Epidermal melanocyte (primary cell): Measurements from ENCODE around the gene VPS39.

Experiments
- DNase-seq: peaks from one replicate; pipeline ENCODE4 v3.0.0; 2011; ENCODE audit warnings: low spot score; ENCODE audit not compliant: insufficient read length

Gene VPS39

DNA sequence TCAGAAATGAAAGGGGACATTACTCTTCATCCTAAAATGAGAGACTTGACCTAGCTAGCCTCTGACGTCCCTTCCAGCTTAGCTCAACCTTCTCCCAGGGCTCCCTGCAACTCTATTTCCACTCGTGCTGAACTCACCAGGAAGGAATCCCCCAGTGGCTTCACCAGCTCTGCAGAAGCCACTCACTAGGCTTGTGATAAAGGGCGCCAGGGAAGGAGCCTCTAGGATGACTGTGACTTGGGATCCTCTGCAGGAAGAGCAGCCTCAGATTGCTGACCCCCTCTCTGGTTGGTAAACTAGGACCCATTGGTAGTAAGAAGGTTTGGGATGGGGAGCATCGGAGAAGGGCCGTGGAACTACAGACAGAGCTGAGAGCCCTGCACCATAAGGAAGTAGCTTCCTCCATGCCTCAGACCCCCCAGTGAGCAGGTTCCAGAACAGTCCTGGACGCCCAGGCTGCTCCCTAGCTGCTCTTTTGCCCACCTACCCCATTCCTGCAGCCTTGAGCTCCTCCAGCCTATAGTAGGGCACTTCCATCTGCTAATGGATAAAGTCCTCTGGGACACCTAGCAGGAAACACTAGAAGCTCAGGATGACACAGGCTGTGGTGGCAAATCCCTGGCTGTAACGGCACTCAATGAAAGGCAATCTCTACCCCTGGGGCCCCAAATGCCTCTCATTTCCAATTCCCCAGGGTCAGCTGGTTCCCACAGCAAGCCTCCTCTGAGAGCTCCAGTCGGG lies 77.7 kb downstream of the VPS39 start:
- no peak for DNase-seq

DNA sequence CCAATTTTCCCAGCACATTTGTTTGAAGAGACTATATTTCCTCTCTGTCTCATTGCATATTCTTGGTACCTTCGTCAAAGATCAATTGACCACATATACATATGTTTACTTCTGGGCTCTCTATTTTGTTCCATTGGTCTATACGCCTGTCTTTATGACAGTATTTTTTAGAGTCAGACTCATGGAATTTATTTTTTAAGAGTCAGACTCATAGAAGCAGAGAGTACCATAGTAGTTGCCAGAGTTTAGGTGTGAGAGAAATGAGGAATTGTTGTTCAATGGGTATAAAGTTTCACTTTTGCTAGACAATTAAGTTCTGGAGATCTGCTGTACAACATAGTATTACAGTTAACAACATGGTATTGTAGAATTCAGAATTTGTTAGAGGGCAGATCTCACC lies 78.7 kb downstream of the VPS39 start:
- DNase-seq, result no peak

DNA sequence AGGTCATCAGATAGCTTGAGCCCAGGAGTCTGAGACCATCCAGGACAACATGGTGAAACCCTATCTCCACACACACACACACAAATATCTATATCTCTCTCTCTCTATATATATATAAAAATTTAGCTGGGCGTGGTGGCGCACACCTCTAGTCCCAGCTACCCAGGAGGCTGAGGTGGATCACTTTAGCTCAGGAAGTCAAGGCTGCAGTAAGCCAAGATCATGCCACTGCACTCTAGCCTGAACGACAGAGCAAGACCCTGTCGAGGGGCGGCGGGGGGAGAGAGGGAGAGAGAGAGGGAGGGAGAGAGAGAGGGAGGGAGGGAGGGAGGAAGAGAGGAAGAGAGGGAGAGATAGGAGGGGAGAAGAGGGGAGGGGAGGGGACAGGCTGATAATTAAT lies 79.6 kb downstream of the VPS39 start:
- no peak for DNase-seq

DNA sequence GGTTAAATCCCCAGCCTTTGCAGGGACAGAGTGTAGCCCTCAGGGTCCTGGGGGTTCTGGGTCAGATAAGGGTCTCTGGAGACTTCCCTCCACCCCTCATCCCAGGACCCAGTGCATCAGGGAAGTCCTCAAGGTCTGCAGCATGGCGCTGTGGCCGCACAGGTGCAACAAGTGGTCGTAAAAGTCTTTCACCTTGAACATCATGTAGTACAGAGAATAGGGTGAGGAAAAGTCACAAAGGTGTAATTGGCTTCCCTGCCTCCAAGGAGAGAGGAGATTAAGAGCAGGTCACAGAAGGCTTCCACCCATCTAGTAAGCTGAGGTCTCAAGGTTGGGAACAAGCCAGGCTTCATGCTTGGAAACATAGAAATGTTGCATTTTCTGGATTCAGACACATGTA lies 84.6 kb downstream of the VPS39 start:
- DNase-seq, result no peak

DNA sequence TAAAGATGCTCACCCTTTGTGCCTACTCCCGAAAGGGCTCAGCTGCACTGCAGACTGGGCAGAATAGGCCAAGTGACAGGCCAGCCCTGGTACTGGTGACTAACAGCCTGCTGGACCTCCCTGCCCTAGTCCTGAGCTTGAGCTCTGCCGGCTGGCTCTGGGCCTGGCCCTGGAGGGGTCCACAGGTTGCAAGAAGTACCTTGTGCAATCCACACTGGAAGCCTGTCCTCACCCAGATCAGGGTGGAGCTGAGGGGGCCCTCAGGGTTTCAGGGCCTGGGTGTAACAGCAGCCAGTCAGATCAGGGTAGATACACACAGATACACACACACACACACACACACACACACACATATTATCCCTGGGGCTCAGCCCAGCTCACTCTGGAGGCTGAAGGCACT lies 86.4 kb downstream of the VPS39 start:
- DNase-seq, result no peak

DNA sequence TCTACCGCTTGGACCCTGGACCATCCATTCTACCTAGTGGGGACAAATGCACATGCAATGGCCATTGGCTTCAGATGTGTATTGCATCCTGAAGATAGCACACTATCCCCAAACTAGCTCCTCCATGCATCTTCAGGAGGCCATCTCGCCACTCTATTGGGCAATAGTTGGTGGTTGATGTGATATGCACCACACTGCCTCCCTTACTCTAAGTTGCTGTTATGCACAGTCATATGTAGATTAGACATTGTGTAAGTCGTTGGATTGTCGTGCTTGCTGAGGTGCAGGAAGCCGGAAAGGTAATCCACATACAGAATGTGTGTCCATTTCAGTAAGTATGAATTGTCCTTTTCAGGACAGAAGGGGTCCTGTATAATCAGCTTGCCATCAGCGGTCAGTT lies 87.1 kb downstream of the VPS39 start:
- DNase-seq, result no peak

DNA sequence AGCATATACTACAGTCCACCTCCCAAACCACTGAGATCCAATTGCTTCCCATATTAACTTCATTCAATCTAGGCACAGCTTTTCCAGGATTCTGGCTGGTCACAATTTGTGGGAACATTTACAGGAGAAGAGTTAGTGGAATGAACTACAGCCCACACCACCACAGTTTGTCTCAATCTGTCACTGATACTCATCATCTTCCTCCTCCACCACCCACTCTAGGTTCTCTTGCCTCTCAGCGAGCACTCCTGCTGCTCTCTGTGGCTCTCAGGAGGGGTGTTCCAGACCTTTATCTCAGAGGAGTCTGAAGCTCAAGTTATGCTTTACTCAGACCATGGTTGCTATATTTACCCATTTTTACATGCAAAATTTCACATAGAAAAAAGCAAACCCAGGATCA lies 87.8 kb downstream of the VPS39 start:
- no peak for DNase-seq

DNA sequence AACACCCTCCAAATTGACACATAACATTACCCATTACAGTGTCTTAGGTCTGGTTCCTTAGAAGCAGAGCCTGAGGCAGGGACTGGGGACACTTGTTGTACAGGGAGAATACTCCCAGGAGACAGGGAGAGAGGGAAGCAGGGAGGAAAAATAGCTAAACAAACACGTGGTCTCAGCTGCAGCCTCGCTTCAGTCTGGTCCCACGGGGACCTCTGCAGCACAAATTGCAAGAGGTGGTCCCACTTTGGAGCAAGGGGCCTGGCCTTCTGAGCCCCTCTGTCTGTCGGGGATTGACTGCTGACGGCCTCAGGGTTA lies 88.7 kb downstream of the VPS39 start:
- DNase-seq, result no peak

DNA sequence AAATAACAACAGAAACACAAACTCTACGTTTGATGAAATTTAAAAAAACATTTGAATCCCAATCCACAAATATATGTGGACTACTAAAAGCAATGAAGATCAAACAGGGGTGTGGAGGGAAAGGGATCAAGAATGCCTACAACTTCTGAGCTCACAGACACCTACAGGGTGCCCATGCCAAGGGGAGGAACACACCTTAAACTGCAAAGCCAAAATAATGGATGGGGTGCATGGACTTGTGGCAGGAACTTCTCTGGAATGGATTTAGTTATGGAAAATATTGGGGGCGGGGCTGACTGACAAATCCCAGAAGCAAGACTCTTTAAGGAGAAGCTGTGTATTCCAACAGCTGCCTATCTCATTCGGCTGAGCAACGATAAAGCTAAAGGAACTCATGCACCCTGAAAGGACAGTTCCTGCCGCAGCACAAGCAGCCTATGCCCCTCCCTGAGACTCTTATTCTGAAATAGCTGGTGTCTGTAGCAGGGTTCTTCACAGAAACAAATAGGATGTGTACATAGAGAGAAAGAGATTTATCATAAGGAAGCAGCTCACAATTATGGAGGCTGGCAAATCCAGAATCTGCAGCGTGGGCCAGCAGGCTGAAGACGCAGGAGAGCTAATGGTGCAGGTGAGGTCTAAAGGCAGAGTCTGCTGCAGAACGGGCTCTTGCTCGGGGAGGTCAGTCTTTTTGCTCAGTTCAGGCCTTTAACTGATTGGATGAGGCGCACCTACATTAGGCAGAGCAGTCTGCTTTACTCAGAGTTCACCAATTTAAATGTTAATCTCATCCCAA lies 89.3 kb downstream of the VPS39 start:
- no peak for DNase-seq

DNA sequence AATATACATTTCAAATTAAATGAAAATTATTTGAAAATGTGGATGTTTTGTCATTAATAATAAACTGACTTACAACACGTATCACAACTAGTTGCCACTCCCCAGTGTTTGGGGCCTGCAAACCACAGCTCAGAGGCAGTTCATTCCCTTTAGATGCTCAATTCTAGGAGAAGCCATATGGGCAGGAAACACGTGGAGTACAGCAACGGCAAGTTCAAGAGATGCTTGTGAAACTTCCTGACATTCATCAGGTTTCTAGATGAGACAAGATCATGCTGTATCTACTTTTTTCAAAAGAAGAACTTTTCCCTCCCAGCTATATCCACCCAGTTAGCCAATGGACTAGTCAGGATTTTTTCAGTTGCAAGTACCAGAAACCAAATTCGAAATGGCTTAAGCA lies 96.2 kb downstream of the VPS39 start:
- DNase-seq, result no peak

DNA sequence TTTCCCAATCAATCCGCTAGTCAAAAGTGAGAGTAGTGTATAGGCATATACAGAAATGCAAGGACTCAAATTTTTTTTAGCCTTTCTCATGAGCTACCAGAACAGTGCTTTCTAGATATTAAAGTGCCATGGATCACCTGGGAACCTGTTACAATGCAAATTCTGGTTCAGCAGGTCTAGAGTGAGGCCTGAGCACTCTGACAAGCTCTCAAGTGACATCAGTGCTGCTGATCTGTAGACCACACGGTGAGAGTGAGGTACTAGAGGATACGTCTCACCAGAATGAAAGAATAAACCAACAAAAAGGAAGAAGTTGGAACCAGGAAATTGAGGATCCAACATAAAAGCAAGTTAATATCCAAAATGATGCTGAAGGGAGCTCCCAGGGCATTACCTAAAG lies 97.7 kb downstream of the VPS39 start:
- no peak for DNase-seq

DNA sequence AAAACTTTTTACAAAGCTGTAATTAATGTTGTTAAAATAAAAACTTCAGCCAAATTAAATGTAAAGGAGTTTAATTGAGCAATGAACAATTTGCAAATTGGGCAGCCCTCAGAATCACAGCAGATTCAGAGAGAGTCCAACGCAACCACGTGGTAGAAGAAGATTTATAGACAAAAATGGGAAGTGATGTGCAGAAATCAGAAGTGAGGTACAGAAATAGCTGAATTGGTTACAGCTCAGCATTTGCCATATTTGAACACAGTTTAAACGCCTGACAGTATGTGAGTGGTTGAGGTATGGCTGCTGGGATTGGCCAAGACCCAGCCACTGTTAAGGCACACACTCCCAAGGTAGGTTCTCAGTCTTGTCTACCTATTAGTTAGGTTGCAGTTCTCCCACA lies 99.3 kb downstream of the VPS39 start:
- no peak for DNase-seq
